ENCODE data around the gene DNAJC11. TPM values are rescaled to one million over a fixed set of nuclear protein-coding genes. Genes with fewer than 3 reads are reported as not detected.
"Not testable (repeated sequence)": the region's sequence is repeated elsewhere in the genome, so short reads cannot be mapped to it uniquely, and the experiment has no call there.

Gene DNAJC11
- total RNA-seq, 4 donors from 2014 or later: 62.9 to 119 (median 63.4) TPM

DNA sequence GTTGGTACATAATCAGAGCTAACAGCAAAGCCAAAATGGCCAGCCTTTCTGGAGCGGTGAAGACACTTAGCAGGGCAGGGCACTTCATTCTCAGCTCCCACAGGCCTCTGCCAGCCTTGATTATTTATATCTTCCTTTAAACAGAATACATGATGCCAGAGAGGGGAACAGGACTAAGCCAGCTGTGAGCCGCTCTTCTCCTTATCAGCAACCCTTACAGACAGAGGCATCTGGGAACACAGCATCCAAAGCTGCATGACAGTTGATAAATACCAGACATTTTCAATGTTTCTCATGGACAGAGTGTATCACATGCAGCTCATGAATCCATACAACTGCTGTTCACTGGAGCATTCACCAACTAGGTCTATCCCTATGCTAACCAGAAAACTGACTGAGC is 29.1 kb downstream of the DNAJC11 start:
- no peak for TF ChIP-seq CTCF (IDR thresholded peaks at IDR 0.05)
- TF ChIP-seq POLR2A (IDR thresholded peaks at IDR 0.05): no peak
- DNase-seq: no peak
- Histone ChIP-seq H3K4me1 (no peaks in the 10 kb centered on the region), H3K9me3 (no peaks in the 10 kb centered on the region), H3K36me3 (peaks cover 0 to 42% (median 0%) of the 10 kb centered on the region in 3 donors), H3K27ac (no peak overlapping the region), H3K27me3 (no peaks in the 10 kb centered on the region), H3K4me3 (no peak overlapping the region)

DNA sequence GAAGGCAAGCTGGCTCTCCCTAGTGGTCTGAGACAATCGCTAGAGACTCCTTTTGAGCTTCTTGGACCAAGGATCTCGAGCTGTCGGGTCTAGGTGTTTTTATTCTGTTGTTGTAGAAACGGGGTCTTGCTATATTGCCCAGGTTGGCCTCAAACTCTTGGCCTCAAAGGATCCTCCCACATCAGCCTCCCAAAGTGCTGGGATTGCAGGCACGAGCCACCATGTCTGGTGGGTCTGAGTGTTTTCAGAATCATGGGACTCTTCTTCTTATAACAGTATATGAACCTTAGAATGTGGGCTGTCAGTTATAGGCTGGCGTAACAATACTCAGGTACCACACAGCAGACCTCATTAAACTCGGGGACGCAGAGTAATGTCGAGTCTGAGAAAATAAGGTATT is 33.1 kb downstream of the DNAJC11 start:
- TF ChIP-seq POLR2A (IDR thresholded peaks at IDR 0.05) (no peak), CTCF (IDR thresholded peaks at IDR 0.05) (no peak)
- Histone ChIP-seq H3K4me1 (no peaks in the 10 kb centered on the region), H3K9me3 (no peaks in the 10 kb centered on the region), H3K4me3 (no peak overlapping the region), H3K36me3 (peaks cover 0 to 40% (median 0%) of the 10 kb centered on the region in 3 donors), H3K27me3 (no peaks in the 10 kb centered on the region), H3K27ac (no peak overlapping the region)
- no peak for DNase-seq

- DNase-seq: peak in 1 of 3 donors; percentile 3
- TF ChIP-seq POLR2A (IDR thresholded peaks at IDR 0.05): no peak
- no peak for TF ChIP-seq CTCF (IDR thresholded peaks at IDR 0.05)
- no peak overlapping the region for H3K27ac ChIP-seq
- H3K36me3 ChIP-seq: peaks cover 0 to 34% (median 0%) of the 10 kb centered on the region in 3 donors
- no peaks in the 10 kb centered on the region for H3K9me3 ChIP-seq
- no peak overlapping the region for H3K4me3 ChIP-seq
- no peaks in the 10 kb centered on the region for H3K4me1 ChIP-seq
- no peaks in the 10 kb centered on the region for H3K27me3 ChIP-seq
These were observed 34.5 kb downstream of the DNAJC11 start for GRCh38 chr1:6667139-6667538.

GRCh38 chr1:6666696-6667095 is 34.9 kb downstream of the DNAJC11 start:
- H3K4me3 ChIP-seq: no peak overlapping the region
- no peak overlapping the region for H3K27ac ChIP-seq
- no peaks in the 10 kb centered on the region for H3K4me1 ChIP-seq
- peaks cover 0 to 34% (median 0%) of the 10 kb centered on the region in 3 donors for H3K36me3 ChIP-seq
- no peak for TF ChIP-seq CTCF (IDR thresholded peaks at IDR 0.05)
- no peak for TF ChIP-seq POLR2A (IDR thresholded peaks at IDR 0.05)
- H3K9me3 ChIP-seq: no peaks in the 10 kb centered on the region
- no peaks in the 10 kb centered on the region for H3K27me3 ChIP-seq
- no peak for DNase-seq

DNA sequence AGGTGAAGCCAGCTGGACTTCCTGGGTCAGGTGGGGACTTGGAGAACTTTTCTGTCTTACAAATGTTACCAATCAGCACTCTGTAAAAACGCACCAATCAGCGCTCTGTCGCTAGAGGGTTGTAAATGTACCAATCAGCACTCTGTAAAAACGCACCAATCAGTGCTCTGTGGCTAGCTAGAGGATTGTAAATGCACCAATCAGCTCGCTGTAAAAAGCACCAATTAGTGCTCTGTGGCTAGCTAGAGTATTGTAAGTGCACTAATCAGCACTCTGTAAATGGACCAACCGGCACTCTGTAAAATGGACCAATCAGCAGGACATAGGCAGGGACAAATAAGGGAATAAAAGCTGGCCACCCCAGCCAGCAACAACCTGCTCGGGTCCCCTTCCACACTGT is 39.1 kb downstream of the DNAJC11 start:
- not testable (repeated sequence) for H3K4me3 ChIP-seq, DNase-seq, H3K9me3 ChIP-seq, H3K27ac ChIP-seq, H3K27me3 ChIP-seq, H3K4me1 ChIP-seq
- H3K36me3 ChIP-seq: peaks cover 0 to 28% (median 0%) of the 10 kb centered on the region in 3 donors

- H3K9me3 ChIP-seq: no peaks in the 10 kb centered on the region
- no peak for DNase-seq
- H3K27me3 ChIP-seq: no peaks in the 10 kb centered on the region
- no peak overlapping the region for H3K4me3 ChIP-seq
- peaks cover 0 to 6% (median 0%) of the 10 kb centered on the region in 4 donors for H3K4me1 ChIP-seq
- H3K36me3 ChIP-seq: peaks cover 0 to 18% (median 0%) of the 10 kb centered on the region in 3 donors
- H3K27ac ChIP-seq: no peak overlapping the region
- TF ChIP-seq POLR2A (IDR thresholded peaks at IDR 0.05) (no peak), CTCF (IDR thresholded peaks at IDR 0.05) (no peak)
These were observed 41.1 kb downstream of the DNAJC11 start for GRCh38 chr1:6660415-6661049.

All from Peyer's patch (tissue), 4 donors.